IMR-90 (cell line): ENCODE measurements around the gene PNKP. TPM values are rescaled to one million over a fixed set of nuclear protein-coding genes. Genes with fewer than 3 reads are reported as not detected.

ENCODE experiments used
- ATAC-seq: fragments of 200-7000 bp; cut with Tn5 transposase; 2 replicates; pipeline ENCODE4 v1.9.1; 2020; ENCODE audit warnings: low read depth, mild to moderate bottlenecking, moderate library complexity
- BruUV-seq: library from RNA; stranded (reverse); fragments of 400-500 nt; replicated peaks from 2 replicates; lab custom pipeline; 2021; lab: Mats Ljungman, UMichigan
- CTCF ChIA-PET: fragments of 300-600 bp; formaldehyde crosslinking; extraction: SDS; loops from one replicate; lab custom pipeline; 2021; ENCODE audit warnings: antibody characterized with exemption; lab: Yijun Ruan, JAX
- POLR2A ChIA-PET: fragments of 300-600 bp; sonication (Branson Sonifier 250); formaldehyde crosslinking; loops from one replicate; lab custom pipeline; 2022; ENCODE audit warnings: antibody characterized with exemption; ENCODE audit not compliant: unreplicated experiment; lab: Charles Lee
- DNase-seq: peaks from one replicate; pipeline ENCODE4 v3.0.0; 2013
- H2AFZ ChIP-seq: replicated peaks from 2 replicates; pipeline ENCODE3; 2013; ENCODE audit warnings: low read length, mild to moderate bottlenecking; ENCODE audit not compliant: poor library complexity
- H2AK5ac ChIP-seq: 2 replicates; pipeline ENCODE4 v1.6.1; 2013; ENCODE audit warnings: low read depth, low read length, inconsistent platforms
- H2AK9ac ChIP-seq: replicated peaks from 2 replicates; pipeline ENCODE3; 2013; ENCODE audit warnings: mild to moderate bottlenecking, low read depth, low read length, moderate library complexity; ENCODE audit not compliant: poor library complexity
- H2BK120ac ChIP-seq: 2 replicates; pipeline ENCODE4 v1.6.1; 2013; ENCODE audit warnings: low read depth, low read length, inconsistent platforms
- H2BK15ac ChIP-seq: 3 replicates; pipeline ENCODE4 v1.6.1; 2013; ENCODE audit warnings: low read depth, low read length, inconsistent platforms
- H2BK20ac ChIP-seq: 2 replicates; pipeline ENCODE4 v1.6.1; 2013; ENCODE audit warnings: low read depth, mild to moderate bottlenecking, inconsistent platforms, low read length, moderate library complexity
- H2BK5ac ChIP-seq: 2 replicates; pipeline ENCODE4 v1.6.1; 2013; ENCODE audit warnings: mild to moderate bottlenecking, low read depth, low read length, inconsistent platforms; ENCODE audit not compliant: poor library complexity, severe bottlenecking
- H3K14ac ChIP-seq: replicated peaks from 2 replicates; pipeline ENCODE4 v1.6.1; 2013; ENCODE audit warnings: low read depth, low read length, inconsistent platforms
- H3K18ac ChIP-seq: 2 replicates; pipeline ENCODE4 v1.6.1; 2013; ENCODE audit warnings: low read depth, low read length, control low read depth
- H3K23ac ChIP-seq: 2 replicates; pipeline ENCODE4 v1.6.1; 2013; ENCODE audit warnings: low read depth, low read length, inconsistent platforms
- H3K27ac ChIP-seq: 2 replicates; pipeline ENCODE4 v1.5.1; 2013; ENCODE audit warnings: mild to moderate bottlenecking, control low read depth, low read length; ENCODE audit not compliant: insufficient read depth
- H3K27me3 ChIP-seq: 2 replicates; pipeline ENCODE4 v1.6.1; 2013; ENCODE audit warnings: low read length; ENCODE audit not compliant: control insufficient read depth, insufficient read depth
- H3K36me3 ChIP-seq: 2 replicates; pipeline ENCODE4 v1.6.1; 2013; ENCODE audit warnings: low read length, mixed read lengths; ENCODE audit not compliant: control insufficient read depth, insufficient read depth
- H3K4ac ChIP-seq: 2 replicates; pipeline ENCODE4 v1.6.1; 2013; ENCODE audit warnings: low read depth, low read length, inconsistent platforms
- H3K4me1 ChIP-seq: 2 replicates; pipeline ENCODE4 v1.6.1; 2013; ENCODE audit warnings: low read length, mixed read lengths; ENCODE audit not compliant: control insufficient read depth, insufficient read depth
- H3K4me2 ChIP-seq: 2 replicates; pipeline ENCODE4 v1.6.1; 2013; ENCODE audit warnings: low read depth, mild to moderate bottlenecking, control low read depth, low read length, moderate library complexity
- H3K4me3 ChIP-seq: 2 replicates; pipeline ENCODE4 v1.5.1; 2013; ENCODE audit warnings: low read depth, mild to moderate bottlenecking, control low read depth, low read length, moderate library complexity; ENCODE audit not compliant: insufficient read depth
- H3K56ac ChIP-seq: 2 replicates; pipeline ENCODE4 v1.6.1; 2013; ENCODE audit warnings: low read length, inconsistent platforms; ENCODE audit not compliant: insufficient read depth; ENCODE audit errors: extremely low read depth
- H3K79me1 ChIP-seq, 2 experiments: 2 replicates each; pipeline ENCODE4 v1.6.1; 2013; ENCODE audit warnings: low read length in 2 of 2, inconsistent platforms in 1 of 2, low read depth in 1 of 2
- H3K9ac ChIP-seq: 2 replicates; pipeline ENCODE4 v1.6.1; 2013; ENCODE audit warnings: low read depth, low read length, control low read depth
- H3K9me1 ChIP-seq: 2 replicates; pipeline ENCODE4 v1.6.1; 2013; ENCODE audit warnings: low read length, inconsistent platforms; ENCODE audit not compliant: insufficient read depth
- H3K9me3 ChIP-seq: 2 replicates; pipeline ENCODE4 v1.6.1; 2013; ENCODE audit warnings: low read length; ENCODE audit not compliant: control insufficient read depth, insufficient read depth
- H4K20me1 ChIP-seq: 2 replicates; pipeline ENCODE4 v1.6.1; 2013; ENCODE audit warnings: low read length, inconsistent platforms; ENCODE audit not compliant: insufficient read depth
- H4K5ac ChIP-seq: 2 replicates; pipeline ENCODE4 v1.6.1; 2013; ENCODE audit warnings: mild to moderate bottlenecking, low read depth, low read length, control low read depth
- H4K8ac ChIP-seq, 2 experiments: 2 replicates each; pipeline ENCODE4 v1.6.1; 2013; ENCODE audit warnings: low read depth in 2 of 2, low read length in 2 of 2, control low read depth in 1 of 2, inconsistent platforms in 1 of 2
- H4K91ac ChIP-seq: 2 replicates; pipeline ENCODE4 v1.6.1; 2013; ENCODE audit warnings: low read depth, low read length, inconsistent platforms; ENCODE audit not compliant: insufficient read depth
- CEBPB ChIP-seq: IDR thresholded peaks from 2 replicates; pipeline ENCODE4 v1.6.1; 2012; ENCODE audit warnings: low read depth, low read length, improper control_type of control experiment
- ELK1 ChIP-seq: fragments of 150-350 bp; IDR thresholded peaks from 2 replicates; pipeline ENCODE4 v1.6.1; 2016; ENCODE audit warnings: low read depth, mild to moderate bottlenecking, low read length, moderate library complexity, borderline replicate concordance
- NFE2L2 ChIP-seq: fragments of 150-350 bp; IDR thresholded peaks from 2 replicates; pipeline ENCODE4 v1.6.1; 2016; ENCODE audit warnings: low read depth, mild to moderate bottlenecking, low read length
- POLR2A ChIP-seq: IDR thresholded peaks from 2 replicates; pipeline ENCODE4 v1.6.1; 2012; ENCODE audit warnings: mild to moderate bottlenecking, low read depth, low read length
- RAD21 ChIP-seq: IDR thresholded peaks from 2 replicates; pipeline ENCODE4 v1.6.1; 2012; ENCODE audit warnings: low read length, improper control_type of control experiment
- RCOR1 ChIP-seq: IDR thresholded peaks from 2 replicates; pipeline ENCODE4 v1.6.1; 2012; ENCODE audit warnings: mild to moderate bottlenecking, low read length, improper control_type of control experiment; ENCODE audit not compliant: insufficient replicate concordance
- SMC3 ChIP-seq: fragments of 150-350 bp; IDR thresholded peaks from 2 replicates; pipeline ENCODE4 v1.6.1; 2016; ENCODE audit warnings: low read depth, mild to moderate bottlenecking, antibody characterized with exemption, low read length, moderate library complexity
- USF2 ChIP-seq: fragments of 150-350 bp; IDR thresholded peaks from 2 replicates; pipeline ENCODE4 v1.6.1; 2017; ENCODE audit warnings: mild to moderate bottlenecking, antibody characterized with exemption, low read length, low read depth
- WGBS, 2 experiments: methylation state at CpG; one replicate each; pipeline versions ENCODE4 v1.1.5 to v1.1.7; 2013; ENCODE audit warnings: missing lambda C conversion rate in 2 of 2; ENCODE audit not compliant: insufficient read length in 1 of 2; ENCODE audit errors: extremely low coverage in 2 of 2; 5-methylcytosine and 5-hydroxymethylcytosine counted together
- dilution Hi-C: fragments of 300-500 bp; cut with HindIII; formaldehyde crosslinking; loops from one replicate; pipeline ENCODE4 v1.14.3; 2018; ENCODE audit warnings: low sequenced_read_pairs; ENCODE audit not compliant: unreplicated experiment
- in situ Hi-C: fragments of 300-500 bp; cut with MboI; formaldehyde crosslinking; loops from 3 replicates; pipeline ENCODE4 v1.14.3; 2019; ENCODE audit warnings: low sequenced_read_pairs, inconsistent platforms, mixed read lengths
- intact Hi-C: fragments of 100-400 bp; cut with micrococcal nuclease; formaldehyde crosslinking; loops from 2 replicates; pipeline ENCODE4 v1.10.0; 2022
- polyA plus RNA-seq, 3 experiments: library from polyadenylated mRNA; depleted of rRNA; stranded (reverse); fragments of >200 nt; gene quantifications; 2 replicates each; pipeline ENCODE4 v1.2.3, GENCODE V29; 2012; ENCODE audit warnings: low replicate concordance in 1 of 3
- total RNA-seq: library from RNA; depleted of rRNA; stranded (reverse); fragments of >200 nt; gene quantifications from 2 replicates; pipeline ENCODE4 v1.2.3, GENCODE V29; 2012
- TF ChIP-seq, protein P1 (sequence below): conservative IDR thresholded peaks from 2 replicates; pipeline ENCODE4 v1.5.1; 2012; ENCODE audit warnings: mild to moderate bottlenecking, low read depth, low read length, improper control_type of control experiment

PNKP gene
- total and polyA plus RNA-seq, 2 of the 4 experiments (the other 2 are of a cell fraction): 14.2 to 25.0 TPM

DNA sequence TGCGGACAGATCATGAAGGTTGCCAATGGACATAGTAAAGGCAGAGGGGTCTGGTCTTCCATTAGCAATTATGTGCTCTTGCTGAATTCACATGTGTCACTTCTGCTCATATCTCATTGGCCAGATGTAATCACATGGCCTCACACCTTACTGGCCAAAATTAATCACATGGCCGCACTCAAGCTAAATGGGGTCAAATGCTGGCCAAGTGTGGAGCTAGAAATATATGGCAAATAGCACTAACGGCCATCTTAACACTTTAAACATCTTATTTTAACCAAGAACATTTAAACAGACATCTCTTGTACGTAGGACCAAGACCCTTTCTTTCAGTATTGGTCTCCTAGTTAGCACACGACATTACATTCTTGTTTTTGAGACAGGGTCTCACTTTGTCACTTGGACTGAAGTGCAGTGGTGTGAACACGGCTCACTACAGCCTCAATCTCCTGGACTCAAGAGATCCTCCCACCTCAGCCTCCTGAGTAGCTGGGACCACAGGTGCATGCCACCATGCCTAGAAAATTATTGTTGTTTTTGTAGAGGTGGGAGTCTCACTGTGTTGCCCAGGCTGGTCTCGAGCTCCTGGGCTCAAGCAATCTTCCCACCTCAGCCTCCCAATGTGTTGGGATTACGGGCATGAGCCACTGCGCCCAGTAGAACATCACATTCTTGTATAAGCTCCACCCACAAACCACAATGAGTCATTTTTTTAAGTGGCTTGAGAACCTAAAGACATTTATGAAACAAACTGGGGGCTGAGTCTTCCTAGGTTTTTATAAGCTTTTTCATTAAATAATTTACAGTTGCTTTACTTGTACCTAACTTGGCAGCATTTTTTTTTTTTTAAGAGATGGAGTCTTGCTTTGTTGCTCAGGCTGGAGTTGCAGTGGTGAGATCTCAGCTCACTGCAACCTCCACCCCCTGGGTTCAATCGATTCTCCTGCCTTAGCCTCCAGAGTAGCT is 19.4 kb downstream of the PNKP start (continued):
- TF ChIP-seq ELK1 (no peak), RAD21 (no peak), SMC3 (no peak)

DNA sequence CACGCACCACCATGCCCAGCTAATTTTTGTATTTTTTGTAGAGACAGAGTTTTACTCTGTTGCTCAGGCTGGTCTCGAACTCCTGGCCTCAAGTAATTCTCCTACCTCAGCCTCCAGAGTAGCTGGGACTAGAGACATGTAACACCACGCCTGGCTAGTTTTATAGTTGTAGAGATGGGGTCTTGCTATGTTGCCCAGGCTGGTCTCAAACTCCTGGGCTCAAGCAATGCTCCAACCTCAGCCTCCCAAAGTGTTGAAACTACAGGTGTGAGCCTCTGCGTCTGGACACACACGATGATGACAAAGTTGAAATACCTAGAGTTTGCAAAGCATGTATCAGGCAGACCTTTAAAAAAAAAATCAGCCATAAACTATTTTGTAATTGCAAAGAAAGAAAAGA is 21.0 kb downstream of the PNKP start:
- Histone ChIP-seq H2AK9ac (no peak overlapping the region), H3K9ac (no peak overlapping the region), H3K56ac (no peak overlapping the region), H3K27me3 (no peaks in the 10 kb centered on the region), H2AFZ (no peak overlapping the region), H2BK15ac (no peak overlapping the region), H3K23ac (no peak overlapping the region), H3K9me3 (no peaks in the 10 kb centered on the region), H2AK5ac (no peak overlapping the region), H3K18ac (no peak overlapping the region), H2BK20ac (no peak overlapping the region), H2BK5ac (no peak overlapping the region), H3K4ac (no peak overlapping the region), H3K9me1 (peaks cover 12% of the 10 kb centered on the region), H3K4me2 (no peak overlapping the region), H2BK120ac (no peak overlapping the region), H4K5ac (no peak overlapping the region), H3K4me1 (peaks cover 8% of the 10 kb centered on the region), H4K91ac (no peak overlapping the region), H4K20me1 (peaks cover 9% of the 10 kb centered on the region; the same call in 1 of the 2 replicates), H4K8ac (no peak overlapping the region), H3K27ac (no peak overlapping the region), H3K14ac (no peak overlapping the region), H3K36me3 (0 out of 2 replicates have a peak, but pooled peaks cover 2% of the 10 kb centered on the region), H3K4me3 (no peak overlapping the region), H3K79me1 (peaks cover 24 to 51% of the 10 kb centered on the region in 2 experiments)
- POLR2A ChIA-PET: no interaction called here
- no peak for ATAC-seq
- intact Hi-C loops (no loop called here), dilution Hi-C loops (no loop called here), in situ Hi-C loops (no loop called here)
- WGBS, 2 experiments: no CpG with 5 or more reads among the region's 5 CpGs
- BruUV-seq: no TSS peak
- CTCF ChIA-PET: no interaction called here
- DNase-seq: no peak
- TF ChIP-seq SMC3: no peak
- no peak for TF ChIP-seq ELK1
- TF ChIP-seq, protein P1, sequence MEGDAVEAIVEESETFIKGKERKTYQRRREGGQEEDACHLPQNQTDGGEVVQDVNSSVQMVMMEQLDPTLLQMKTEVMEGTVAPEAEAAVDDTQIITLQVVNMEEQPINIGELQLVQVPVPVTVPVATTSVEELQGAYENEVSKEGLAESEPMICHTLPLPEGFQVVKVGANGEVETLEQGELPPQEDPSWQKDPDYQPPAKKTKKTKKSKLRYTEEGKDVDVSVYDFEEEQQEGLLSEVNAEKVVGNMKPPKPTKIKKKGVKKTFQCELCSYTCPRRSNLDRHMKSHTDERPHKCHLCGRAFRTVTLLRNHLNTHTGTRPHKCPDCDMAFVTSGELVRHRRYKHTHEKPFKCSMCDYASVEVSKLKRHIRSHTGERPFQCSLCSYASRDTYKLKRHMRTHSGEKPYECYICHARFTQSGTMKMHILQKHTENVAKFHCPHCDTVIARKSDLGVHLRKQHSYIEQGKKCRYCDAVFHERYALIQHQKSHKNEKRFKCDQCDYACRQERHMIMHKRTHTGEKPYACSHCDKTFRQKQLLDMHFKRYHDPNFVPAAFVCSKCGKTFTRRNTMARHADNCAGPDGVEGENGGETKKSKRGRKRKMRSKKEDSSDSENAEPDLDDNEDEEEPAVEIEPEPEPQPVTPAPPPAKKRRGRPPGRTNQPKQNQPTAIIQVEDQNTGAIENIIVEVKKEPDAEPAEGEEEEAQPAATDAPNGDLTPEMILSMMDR: no peak
- no peak for TF ChIP-seq CEBPB
- no peak for TF ChIP-seq RCOR1
- no peak for TF ChIP-seq NFE2L2
- TF ChIP-seq POLR2A: no peak
- TF ChIP-seq USF2: no peak
